SKM-1 treated with dmso at 0.1 percent for 144 hours (cell line): ENCODE results near the gene NFILZ.
A peak's percentile ranks its signal among the peaks of the same experiment; 100 is the strongest.
"Not testable (repeated sequence)": the region's sequence is repeated elsewhere in the genome, so short reads cannot be mapped to it uniquely, and the experiment has no call there.

Source experiments
- DNase-seq: peaks from one replicate; lab custom pipeline; 2025; ENCODE audit not compliant: unreplicated experiment; lab: John Stamatoyannopoulos, UW

The NFILZ gene

GRCh38 chr19:8611391-8611876 lies 19.0 kb upstream of the NFILZ start:
- DNase-seq = no peak

- no peak for DNase-seq
These were observed 18.3 kb upstream of the NFILZ start for GRCh38 chr19:8611877-8612806.

GRCh38 chr19:8612807-8613171 lies 17.6 kb upstream of the NFILZ start:
- no peak for DNase-seq

- DNase-seq = no peak
These were observed 16.0 kb upstream of the NFILZ start for GRCh38 chr19:8614455-8614854.

GRCh38 chr19:8615024-8615423 lies 15.4 kb upstream of the NFILZ start:
- DNase-seq = no peak

- DNase-seq = peak; percentile 50
These were observed 14.4 kb upstream of the NFILZ start for GRCh38 chr19:8615813-8616596.

- no peak for DNase-seq
These were observed 13.6 kb upstream of the NFILZ start for GRCh38 chr19:8616861-8617260.

GRCh38 chr19:8617325-8617724 lies 13.1 kb upstream of the NFILZ start:
- DNase-seq = not testable (repeated sequence)

GRCh38 chr19:8617984-8618383 lies 12.4 kb upstream of the NFILZ start:
- DNase-seq = no peak

- no peak for DNase-seq
These were observed 11.7 kb upstream of the NFILZ start for GRCh38 chr19:8618751-8619150.

- not testable (repeated sequence) for DNase-seq
These were observed 7.5 kb upstream of the NFILZ start for GRCh38 chr19:8622886-8623285.

- DNase-seq = no peak
These were observed 3.6 kb upstream of the NFILZ start for GRCh38 chr19:8626842-8627241.

- no peak for DNase-seq
These were observed 1.2 kb upstream of the NFILZ start for GRCh38 chr19:8629184-8629583.

- no peak for DNase-seq
These were observed 477 bp downstream of the NFILZ start for GRCh38 chr19:8630796-8631424.

- no peak for DNase-seq
These were observed 989 bp downstream of the NFILZ start for GRCh38 chr19:8631425-8631819.

- DNase-seq = no peak
These were observed 5.0 kb downstream of the NFILZ start for GRCh38 chr19:8635422-8635821.

GRCh38 chr19:8637070-8637469 lies 6.6 kb downstream of the NFILZ start:
- not testable (repeated sequence) for DNase-seq

- DNase-seq = peak; percentile 85
These were observed 7.7 kb downstream of the NFILZ start for GRCh38 chr19:8638078-8638619.

- no peak for DNase-seq
These were observed 9.5 kb downstream of the NFILZ start for GRCh38 chr19:8639821-8640401.

- DNase-seq = peak; percentile 94
These were observed 10.1 kb downstream of the NFILZ start for GRCh38 chr19:8640402-8641004.
